SIG-M5 treated with dmso at 0.1 percent for 504 hours (cell line): Measurements from ENCODE around the gene IL17B.

Experiments used
- DNase-seq: peaks from one replicate; lab custom pipeline; 2025; ENCODE audit not compliant: unreplicated experiment; lab: John Stamatoyannopoulos, UW

Gene IL17B

DNA sequence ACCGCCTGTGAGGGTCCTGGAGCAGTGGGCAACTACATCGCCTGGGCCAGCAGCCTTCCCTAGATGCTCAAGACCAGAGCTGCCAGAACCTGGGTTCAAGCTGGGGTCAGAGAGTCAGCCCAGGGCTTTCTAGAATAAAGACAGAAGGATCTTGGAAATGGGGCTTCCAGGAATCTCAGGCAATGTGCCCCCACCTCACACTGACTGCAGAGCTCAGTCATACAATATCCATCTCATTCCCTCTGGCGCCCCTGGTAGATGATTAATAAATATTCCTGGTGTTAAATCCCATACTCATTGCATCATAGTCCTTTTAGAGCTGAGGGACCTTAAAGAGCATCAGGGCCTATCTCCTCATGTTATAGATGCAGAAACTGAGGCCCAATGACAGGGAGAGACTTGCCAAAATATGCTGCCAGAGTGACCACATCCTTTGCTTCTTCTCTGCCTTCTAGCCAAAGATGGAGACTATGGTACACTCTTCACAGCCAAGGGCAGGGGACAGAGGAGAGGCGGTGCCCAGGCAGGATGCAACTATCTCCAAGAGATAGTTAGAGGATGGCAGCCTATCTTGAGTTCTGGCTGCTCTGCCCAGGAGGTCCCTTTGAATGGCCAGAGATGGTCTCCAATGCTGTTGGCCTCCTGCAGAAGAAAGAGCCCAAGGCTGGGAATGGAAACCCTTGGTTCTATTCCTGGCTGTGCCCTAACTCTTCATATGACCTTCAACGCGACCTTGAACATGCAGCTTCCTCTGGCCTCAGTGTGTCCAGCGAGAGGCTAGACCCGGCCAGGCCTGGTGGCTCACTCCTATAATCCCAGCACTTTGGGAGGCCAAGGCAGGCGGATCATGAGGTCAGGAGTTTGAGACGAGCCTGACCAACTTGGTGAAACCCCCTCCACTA, 36.2 kb upstream of the IL17B start:
- DNase-seq, result no peak

DNA sequence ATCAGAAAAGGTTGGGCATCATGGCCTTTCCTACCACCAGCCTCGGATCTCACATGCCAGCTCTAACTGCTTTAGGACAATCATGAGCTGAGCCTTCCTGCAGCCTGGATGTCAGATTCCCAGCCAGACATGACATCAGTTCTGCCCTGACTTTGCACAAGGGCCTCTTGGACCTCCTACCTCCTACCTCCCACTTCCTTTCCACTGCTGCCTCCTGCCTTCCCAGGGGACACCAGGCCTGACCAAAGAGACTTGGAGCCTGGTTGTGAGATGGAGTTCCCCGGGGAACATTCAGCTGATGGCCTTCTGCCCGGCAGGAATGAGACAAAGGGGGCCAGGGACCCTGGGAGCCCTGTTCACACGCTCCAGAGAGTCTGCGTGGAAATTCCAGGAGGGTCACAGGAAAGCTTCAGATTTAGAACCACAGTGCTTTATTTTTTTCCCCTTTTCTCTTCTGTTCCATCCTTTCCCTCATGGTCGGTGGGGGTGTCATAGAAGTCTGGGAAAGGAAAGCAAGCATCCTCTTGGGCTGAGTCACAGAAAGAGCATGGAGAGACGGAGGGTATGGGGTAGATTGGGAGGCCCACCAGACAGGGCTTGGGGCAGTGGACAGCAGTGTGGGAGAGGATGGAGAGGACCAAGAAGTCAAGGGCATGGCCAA, 35.4 kb upstream of the IL17B start:
- no peak for DNase-seq

DNA sequence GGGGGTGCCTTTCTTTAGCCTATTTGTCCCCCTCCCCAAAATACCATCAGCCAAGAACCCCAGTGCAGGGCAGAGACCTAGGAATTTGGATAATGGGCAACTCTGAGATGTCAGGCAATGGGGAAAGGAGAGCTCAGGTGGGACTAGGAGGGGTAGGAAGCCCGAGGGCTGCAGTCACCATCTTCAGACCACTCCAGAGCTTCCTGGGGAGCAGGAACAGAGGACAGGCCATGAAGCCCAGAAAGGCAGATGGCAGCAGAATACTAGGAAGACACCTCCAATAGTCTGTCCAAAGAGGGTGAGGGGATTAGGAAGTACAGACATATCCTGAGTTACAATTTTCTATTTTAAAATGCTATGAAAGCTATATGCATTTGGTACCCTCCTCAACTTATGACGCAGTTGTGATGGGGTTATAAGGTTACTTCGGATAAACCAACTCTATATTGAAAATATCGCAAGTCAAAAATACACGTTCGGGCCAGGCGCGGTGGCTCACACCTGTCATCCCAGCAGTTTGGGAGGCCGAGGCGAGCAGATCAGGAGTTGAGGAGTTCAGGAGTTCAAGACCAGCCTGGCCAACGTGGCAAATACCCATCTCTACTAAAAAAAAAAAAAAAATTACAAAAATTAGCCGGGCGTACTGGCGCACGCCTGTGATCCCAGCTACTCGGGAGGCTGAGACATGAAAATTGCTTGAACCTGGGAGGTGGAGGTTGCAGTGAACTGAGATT, 34.6 kb upstream of the IL17B start:
- no peak for DNase-seq

DNA sequence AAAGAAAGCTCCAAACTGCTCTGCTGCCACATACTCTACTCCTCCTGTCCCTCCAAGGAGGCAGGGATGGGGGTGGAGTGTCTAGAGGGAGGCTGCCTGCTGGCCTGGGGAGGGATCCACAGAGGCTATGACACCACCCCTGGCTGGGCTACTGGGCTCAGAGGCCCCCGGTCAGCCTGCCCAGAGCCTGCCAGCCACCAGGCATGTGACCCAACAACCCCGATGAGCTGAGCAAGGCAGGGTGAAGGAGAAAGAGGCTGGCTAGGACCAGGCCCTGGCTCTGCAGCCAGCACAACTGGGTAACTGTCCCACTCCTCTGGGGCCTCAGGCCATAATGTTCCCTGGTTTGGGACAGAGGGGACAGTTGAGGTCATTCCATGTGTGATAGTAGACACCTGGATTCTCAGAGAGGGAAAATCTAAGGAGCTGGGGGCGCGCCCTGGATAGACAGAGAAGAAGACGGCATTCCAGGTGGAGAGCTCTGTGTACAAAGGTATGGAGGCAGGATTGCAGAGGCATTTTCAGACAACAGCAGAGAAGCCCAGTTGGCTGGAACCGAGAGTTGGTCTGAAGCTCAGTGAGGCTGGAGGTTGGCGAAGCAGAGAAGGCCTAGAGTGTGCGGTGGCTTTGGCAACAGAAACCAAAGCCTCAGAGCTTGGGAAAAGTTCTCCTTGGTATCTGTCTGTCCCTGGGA, 33.8 kb upstream of the IL17B start:
- no peak for DNase-seq

DNA sequence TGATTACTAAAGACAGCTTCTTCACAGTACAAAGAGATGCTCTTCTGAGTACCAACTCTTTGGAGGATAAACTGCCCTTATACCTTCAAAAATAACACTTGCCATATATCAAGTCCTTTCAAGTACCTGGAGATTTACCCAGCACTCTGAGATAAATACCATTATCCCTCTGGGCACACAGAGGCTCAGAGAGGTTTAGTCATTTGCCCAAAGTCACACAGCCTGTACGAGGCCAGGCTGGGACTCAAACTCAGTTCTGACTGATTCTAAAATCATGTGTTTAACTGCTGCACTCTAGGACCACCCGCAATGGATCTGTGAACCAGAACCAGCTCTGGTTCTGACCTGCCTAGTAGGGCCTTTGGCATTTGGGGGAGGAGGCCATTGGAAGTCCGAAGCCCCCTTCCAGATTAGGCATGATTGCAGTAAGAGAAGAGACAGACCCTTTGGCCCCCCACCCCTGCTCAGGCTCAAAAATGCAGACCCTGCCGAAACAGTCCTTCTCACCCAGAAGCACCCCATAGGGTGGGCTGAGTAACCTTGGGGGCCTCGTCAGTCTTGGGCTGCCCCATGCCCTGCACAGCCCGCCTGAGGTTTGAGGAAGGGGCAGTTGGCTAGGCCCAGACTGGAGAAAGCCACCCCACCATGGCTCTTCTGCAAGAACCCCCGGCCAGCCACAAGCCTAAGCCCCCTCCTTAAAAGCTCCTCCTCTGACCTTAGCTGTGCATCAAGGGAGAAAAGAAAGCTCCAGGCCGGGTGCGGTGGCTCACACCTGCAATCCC, 32.8 kb upstream of the IL17B start:
- no peak for DNase-seq

DNA sequence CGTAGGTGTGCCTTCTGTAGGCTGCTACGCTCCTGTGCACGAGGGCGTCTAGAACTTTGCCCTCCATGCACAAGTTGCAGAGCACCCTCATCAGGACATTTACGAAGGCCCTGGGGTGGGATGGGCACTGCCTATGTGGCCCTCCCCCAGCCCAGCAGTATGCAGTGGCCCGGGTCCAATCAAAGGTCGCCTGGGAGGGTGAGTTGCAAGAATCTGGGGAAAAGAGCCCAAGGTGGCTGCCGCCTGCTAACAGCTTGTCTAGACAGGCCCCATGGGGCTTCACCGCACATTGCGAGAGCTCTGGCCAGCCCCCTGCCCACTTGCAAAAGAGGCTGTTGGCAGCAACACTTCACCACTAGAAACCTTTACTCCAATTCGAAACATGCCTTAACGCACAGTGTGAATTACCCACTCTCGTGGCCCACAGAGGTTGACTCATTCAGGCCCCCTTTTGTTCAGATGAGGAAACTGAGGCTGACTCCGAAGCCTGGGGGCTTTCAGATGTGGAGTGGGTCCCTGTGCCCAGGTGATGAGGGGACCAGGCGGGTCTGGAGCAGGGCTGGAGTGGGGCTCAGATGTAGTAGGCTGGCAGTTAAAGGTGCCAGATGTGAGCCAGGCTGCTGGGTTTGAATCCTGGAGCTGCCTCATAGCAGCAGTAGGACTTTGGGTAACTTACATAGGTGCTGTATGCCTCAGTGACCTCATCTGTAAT, 31.8 kb upstream of the IL17B start:
- DNase-seq, result no peak

DNA sequence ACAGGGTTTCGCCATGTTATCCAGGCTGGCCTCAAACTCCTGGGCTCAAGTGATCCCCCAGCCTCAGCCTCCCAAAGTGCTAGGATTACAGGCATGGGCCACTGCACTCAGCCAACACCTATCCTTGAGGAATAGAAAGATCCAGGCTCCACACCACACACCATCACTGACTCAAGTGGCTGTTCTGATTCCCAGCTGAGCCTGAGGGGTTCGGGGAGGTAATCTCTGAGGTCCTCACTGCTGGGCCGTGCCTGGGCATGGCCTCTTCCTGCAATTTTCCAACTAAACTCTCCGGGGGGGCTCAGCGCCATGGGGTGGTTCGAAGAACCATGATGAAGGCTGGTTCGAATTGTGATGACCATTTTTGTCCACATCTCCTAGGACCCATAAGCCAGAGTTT, 31.0 kb upstream of the IL17B start:
- no peak for DNase-seq

DNA sequence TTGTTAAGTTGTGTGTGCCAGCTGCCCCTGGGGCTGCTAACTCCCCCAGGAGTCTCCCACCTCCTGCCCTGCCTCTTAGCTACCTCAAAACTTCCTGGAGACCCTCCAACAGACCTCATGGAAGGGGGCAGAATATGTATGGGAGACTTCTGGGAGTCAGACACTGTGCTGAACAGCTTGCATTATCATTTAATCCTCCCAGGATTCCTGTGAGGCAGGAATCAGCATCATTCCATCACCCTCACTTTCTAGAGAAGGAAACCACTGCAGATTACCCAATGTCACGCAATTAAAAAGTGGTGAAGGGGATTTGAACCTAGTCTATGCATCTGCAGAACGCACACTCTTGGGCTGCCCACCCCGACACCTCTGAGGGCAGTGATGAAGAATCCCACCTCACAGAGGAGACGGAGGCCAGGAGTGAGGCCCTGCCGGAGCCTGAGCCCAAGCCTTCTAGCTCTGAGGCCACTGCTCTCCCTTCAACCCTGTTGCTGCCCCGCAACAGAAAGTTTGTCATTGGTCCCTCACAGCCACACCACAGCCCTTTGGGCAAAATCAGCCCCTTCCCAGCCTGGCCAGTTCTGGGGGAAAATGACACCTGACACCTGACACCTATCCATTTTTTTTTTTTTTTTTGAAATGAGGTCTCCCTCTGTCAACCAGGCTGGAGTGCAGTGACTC, 30.3 kb upstream of the IL17B start:
- DNase-seq, result no peak

DNA sequence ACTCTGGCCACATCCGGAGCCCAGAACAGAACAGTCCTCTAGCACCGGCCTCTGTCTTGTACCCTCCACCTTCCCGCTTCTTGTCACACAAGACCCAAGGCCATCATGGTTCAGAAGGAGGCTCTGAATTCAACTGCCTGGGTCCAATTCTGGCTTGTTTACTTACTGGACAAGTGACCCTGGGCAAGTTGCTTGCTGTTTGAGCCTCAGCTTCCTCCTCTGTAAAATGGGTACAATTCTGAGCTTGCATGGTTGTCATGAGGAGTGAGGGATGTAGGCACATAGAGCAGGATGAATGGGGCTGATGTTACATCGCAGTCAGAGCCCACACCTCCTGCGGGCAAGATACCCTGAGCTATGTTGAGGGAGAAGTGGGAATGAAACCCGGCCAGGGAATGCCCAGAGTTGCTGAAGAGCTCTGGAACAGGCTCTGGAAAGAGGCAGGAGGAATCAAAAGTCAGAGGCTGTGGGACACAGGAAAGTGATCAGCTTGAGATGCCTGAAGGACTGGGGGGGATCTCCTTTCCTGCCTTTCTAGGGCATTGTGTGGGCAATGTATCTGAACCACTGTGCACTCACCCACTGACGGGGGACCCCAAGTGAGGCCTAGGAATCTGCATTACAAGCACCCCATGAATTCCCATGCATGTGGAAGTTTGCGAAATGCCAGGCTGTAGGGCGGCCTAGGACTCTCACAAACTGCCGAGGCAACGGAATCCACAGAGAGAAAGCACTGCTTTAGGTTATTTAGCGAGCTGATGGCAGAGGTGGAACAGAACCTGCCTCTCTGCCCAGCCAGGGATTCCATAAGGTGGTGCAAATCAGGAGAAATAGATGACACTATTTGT, 29.4 kb upstream of the IL17B start:
- no peak for DNase-seq

DNA sequence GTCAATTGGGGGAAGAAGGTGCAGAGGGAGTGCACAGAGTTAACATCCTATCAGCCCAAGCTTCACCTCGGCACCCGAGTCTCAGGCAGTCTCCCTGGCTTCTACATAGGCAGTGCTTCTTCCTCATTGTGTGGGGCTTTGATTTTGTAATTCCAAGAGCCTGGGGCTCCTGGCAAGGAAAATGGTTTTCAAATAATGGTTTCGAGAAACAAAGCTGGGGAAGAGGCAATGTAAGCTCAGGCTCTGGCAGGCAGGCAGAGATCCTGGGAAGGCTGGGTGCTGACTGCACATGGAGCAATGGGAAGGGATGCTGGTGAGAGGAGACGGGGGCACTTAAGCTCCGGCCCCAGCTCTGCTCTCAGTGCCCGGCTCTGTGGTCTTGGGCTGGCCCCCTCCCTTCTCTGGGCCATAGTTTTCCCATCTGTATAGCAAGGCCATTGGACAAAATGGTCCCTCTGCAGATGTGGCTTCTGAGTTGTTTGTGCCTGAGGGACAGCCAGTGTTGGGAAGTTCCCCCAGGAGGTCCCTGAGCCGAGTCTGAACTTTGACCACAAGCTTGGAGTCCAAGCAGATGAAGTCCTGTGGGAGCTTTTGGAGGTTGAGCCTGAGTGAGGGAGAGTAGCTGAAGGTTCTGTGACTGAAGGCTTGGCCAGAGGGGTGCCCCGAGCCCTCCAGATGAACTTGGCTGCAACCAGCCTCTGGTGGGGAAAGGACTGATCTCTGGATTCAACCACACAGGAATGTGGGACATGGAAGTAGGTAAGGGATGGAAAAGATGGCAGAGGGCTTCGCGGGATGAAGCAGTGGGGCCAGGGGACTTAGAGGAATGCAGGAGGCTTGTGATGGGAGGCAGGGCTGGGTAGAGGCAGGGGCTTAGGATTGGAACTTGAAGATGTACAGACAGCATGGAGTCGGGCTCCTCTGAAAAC, 28.5 kb upstream of the IL17B start:
- DNase-seq, result no peak

DNA sequence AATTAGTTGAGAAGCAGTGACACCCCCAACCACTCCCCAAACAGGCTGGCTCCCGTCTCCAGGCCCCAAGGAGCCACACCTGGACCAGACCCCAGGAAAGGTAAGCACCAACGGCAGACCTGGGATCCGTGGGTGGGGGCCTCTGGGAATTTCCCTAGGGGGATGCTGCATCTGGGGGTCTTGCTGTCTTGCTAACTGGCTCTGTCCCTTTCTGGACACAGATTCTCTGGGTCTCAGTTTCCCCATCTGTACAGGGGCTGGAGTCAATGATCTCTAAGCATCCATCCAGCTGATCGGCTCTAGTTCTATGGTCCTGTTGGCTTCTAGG, 27.9 kb upstream of the IL17B start:
- no peak for DNase-seq

DNA sequence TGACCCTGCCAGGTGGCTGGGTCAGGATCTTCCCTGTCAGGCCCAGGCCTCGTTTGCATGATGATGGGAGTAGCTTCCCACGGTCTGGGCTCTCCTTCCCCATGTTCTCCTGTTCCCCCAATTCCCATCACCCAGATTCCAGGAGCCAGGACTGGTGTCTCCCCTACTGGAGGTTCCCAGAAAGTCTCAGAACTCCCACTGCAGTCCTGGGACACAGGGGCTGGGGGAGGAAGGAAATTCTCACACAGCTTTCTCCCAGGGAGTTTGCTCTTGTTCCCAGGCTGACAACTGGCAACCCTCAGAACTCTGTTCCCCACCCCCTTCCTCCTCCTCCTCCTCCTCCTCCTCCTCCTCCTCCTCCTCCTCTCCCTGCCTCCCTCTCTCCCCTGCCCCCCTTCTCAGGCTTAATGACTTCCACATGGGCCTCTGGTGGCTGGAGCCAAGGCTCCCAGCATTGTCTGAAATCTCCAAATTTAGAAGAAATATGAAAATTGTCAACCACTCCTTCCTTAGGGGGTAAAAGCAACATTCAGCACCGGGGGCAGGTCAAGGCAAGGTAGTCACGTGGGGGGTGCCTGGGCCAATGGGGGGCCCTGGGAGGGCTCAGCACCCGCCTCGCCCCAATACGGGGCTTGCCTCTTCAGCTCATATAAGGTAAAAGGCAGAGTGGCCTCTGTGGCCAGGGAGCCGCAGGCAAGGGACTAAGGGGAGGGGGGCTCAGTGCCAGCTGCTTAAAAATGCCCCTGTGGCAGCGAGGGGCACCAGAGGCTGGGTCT, 27.3 kb upstream of the IL17B start:
- DNase-seq, result no peak

DNA sequence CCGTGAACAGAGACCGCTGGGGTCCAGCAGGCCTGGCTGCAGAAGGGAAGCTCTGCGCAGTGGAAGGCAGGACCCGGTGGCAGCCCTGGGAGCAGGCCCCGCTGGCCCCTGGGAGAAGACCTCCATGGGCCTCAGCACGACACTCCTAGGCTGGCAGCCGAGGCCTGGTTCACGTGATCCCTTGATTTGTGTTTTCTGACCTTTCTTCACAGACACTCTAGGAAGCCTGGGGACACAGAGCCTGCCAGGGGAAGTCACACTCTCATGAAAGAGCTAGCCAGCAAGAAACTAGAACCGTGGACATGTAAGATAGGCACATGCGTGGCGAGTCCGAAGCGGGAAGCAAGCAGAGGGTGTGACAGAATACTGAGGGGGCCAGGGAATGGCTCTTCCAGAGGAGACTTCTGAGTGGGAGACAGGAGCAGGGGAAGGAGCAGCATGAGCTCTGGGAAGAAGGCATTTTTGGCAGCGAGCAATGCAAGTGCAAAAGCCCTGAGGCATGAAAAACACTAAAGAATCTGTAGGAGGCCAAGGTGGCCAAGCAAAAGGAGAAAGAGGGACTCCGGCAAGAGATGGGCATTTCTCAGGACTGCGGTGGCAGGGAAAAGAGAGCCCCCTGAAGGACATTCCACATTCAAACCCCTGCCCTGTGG, 26.6 kb upstream of the IL17B start:
- no peak for DNase-seq

DNA sequence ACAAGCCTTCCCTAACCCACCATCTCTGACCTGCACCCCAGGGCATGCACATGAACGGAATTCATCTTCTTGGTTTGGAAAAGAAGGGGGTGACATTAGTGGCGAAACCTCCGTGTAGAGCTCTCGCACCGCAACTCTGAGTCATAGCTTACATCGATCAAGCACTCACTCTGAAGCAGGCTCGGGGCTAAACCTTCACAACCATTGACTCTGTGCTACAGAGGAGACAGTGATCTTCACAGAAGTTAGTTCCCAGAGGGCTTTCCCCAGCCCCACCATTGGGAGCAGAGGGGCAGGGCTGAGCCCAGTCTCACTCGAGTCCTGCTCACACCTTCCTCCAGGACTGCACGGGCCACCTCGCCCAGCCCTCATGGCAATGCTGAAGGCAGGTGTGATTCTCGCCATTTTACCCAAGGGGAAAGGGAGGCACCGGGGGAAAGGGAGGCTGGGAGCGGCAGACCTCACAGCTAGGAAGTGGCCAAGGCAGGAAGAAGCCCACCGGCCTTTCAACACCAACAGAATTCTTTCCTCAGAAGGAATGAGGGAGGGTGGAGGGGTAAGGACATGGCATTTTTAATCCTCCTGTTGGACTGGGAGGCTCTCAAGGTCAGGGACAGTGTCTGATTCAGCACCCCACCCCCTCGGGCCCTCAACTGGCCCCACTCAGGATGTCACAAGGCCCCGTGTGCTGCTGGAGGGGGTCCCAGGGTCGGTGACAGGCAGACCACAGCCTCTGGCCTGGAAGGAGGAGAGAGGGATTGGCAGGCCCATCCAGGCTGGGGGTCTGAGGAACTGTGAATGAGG, 25.9 kb upstream of the IL17B start:
- peak; percentile 74 for DNase-seq
